Duodenal mucosa (tissue), 2 donors: ENCODE data around the gene PPP2R5E.

ENCODE experiments used
- H3K27ac ChIP-seq: one replicate; pipeline ENCODE4 v1.7.0; 2013; ENCODE audit warnings: low read depth, low read length
- H3K27me3 ChIP-seq, 2 donors: one replicate each; pipeline ENCODE4 v1.7.0; 2013; ENCODE audit warnings: low read length in 2 of 2, control low read depth in 1 of 2; ENCODE audit not compliant: insufficient read depth in 2 of 2, control insufficient read depth in 1 of 2
- H3K36me3 ChIP-seq, 2 donors: one replicate each; pipeline ENCODE4 v1.7.0; 2013; ENCODE audit warnings: low read length in 2 of 2, control low read depth in 1 of 2; ENCODE audit not compliant: insufficient read depth in 2 of 2, control insufficient read depth in 1 of 2
- H3K4me1 ChIP-seq, 2 donors: one replicate each; pipeline ENCODE4 v1.7.0; 2013; ENCODE audit warnings: low read length in 2 of 2, control low read depth in 1 of 2; ENCODE audit not compliant: insufficient read depth in 2 of 2, control insufficient read depth in 1 of 2
- H3K4me3 ChIP-seq, 2 donors: one replicate each; pipeline ENCODE4 v1.7.0; 2013; ENCODE audit warnings: low read length in 2 of 2, low read depth in 1 of 2
- H3K9ac ChIP-seq, 2 donors: one replicate each; pipeline ENCODE4 v1.7.0; 2013; ENCODE audit warnings: low read length in 2 of 2, low read depth in 1 of 2
- H3K9me3 ChIP-seq, 2 donors: one replicate each; pipeline ENCODE4 v1.7.0; 2013; ENCODE audit warnings: low read length in 2 of 2, control low read depth in 1 of 2; ENCODE audit not compliant: control insufficient read depth in 1 of 2

The PPP2R5E gene

DNA sequence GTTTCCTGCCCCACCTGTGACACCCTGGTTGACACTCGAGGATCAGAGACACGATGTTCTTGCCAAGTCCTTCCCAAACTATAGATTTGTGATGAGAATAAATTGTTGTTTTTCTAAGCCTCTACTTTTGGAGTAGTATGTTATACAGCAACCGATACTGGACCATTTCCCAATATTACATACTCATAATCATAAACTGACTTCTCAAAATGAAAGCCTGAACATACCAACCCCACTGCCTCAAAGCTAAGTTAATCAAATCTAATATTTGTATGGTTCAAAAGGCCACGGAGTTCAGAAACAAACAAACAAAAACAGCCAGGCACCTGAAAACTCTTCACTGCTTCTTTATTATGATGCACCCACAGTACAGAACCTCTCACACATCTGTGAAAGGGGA is 172.1 kb downstream of the PPP2R5E start:
- no peaks in the 10 kb centered on the region for H3K4me1 ChIP-seq
- peaks cover 0 to 13% of the 10 kb centered on the region in 2 donors for H3K36me3 ChIP-seq
- H3K9ac ChIP-seq, result no peak overlapping the region
- no peak overlapping the region for H3K4me3 ChIP-seq
- H3K9me3 ChIP-seq, result no peaks in the 10 kb centered on the region
- no peak overlapping the region for H3K27ac ChIP-seq
- H3K27me3 ChIP-seq, result no peaks in the 10 kb centered on the region

DNA sequence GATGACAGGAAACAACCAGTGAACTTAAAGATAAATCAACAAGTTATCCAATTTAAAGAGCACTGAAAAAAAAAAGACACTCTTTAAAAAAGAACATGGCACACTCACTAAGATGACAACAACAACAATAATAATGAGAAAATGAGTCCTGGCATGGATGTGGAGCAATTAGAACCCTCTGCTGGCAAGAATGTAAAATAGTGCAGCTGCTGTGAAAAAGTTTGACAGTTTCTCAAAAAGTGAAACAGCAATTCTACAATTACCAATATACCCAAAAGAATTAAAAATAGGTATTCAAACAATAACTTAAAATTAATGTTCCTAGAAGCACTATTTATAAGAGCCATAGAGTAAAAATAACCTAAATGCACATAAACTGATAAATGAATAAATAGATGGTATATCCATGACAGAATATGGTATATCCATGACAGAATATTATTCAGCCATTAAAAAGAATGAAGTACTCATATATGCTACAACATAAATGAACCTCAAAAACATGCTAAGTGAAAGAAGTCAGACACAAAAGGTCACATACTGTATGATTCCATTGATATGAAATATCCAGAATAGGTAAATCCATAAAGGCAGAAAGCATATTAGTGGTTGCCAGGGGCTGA is 175.3 kb downstream of the PPP2R5E start:
- no peak overlapping the region for H3K9ac ChIP-seq
- no peak overlapping the region for H3K27ac ChIP-seq
- H3K4me1 ChIP-seq, result no peaks in the 10 kb centered on the region
- no peaks in the 10 kb centered on the region for H3K9me3 ChIP-seq
- H3K27me3 ChIP-seq, result no peaks in the 10 kb centered on the region
- H3K4me3 ChIP-seq, result no peak overlapping the region
- peaks cover 0 to 2% of the 10 kb centered on the region in 2 donors for H3K36me3 ChIP-seq

DNA sequence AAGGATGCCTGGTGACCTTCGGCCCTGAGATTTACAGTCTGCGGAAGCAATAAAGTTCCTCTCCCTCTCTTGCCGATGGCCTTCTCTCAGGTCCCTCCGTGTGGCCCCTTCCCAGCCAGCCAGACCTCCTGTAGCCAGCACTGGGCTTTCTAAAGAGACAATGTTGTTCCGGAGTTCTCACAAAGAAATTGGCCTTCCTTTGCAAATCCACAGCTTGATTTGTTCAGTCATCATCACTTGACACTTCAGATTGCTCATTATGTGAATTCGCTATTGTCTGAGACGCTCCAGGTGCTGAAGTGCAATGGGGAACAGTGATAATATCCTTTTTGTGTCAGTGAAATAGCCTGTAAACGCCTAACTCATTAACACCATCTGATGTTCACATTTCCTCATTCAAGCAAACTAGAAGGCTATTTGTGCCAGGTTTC is 180.8 kb downstream of the PPP2R5E start:
- H3K4me1 ChIP-seq, result no peaks in the 10 kb centered on the region
- no peak overlapping the region for H3K27ac ChIP-seq
- no peaks in the 10 kb centered on the region for H3K27me3 ChIP-seq
- no peaks in the 10 kb centered on the region for H3K36me3 ChIP-seq
- no peak overlapping the region for H3K9ac ChIP-seq
- H3K4me3 ChIP-seq, result peak overlapping the region in 1 of 2 donors; percentile 30
- H3K9me3 ChIP-seq, result no peaks in the 10 kb centered on the region

DNA sequence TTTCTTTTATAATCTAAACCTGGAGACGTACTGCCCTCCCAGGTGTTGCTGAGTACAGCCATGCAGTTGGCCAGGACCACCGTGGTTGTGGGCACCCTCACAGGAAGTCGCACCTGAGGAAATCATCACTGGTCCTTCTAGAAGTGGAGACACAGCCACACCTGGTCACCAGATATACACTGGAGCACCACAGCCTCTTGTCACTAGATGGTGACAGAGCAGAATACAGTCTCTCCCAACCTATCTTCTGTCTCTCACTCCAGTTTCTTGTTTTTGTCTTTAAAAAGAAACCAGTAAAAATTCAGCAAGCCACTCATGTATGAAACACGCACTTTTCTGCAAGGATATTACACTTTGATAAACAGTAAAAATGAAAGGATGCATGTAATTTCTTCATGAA is 181.4 kb downstream of the PPP2R5E start:
- Histone ChIP-seq H3K9me3 (no peaks in the 10 kb centered on the region), H3K9ac (no peak overlapping the region), H3K36me3 (no peaks in the 10 kb centered on the region), H3K4me1 (no peaks in the 10 kb centered on the region), H3K4me3 (no peak overlapping the region), H3K27ac (no peak overlapping the region), H3K27me3 (no peaks in the 10 kb centered on the region)

DNA sequence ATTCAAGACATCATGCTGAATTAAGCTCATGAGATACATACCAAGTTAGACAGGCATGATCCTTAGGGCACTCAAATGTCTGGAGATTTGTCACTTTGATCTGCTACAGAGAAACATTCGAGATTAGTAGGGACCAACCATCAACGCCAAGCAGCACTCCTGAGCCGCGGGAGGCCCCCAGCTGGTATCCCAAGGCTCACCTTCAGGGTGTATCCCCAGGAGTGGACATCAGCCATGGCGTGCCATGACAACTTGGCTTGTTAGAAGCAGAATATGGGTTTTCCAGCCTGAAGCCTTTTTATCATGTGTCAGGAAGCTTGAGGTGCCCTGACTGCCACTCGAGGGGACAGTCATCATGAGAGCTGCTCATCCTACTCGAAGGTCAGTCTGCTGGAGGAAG is 185.3 kb downstream of the PPP2R5E start:
- H3K4me1 ChIP-seq, result no peaks in the 10 kb centered on the region
- no peaks in the 10 kb centered on the region for H3K27me3 ChIP-seq
- no peak overlapping the region for H3K4me3 ChIP-seq
- H3K36me3 ChIP-seq, result no peaks in the 10 kb centered on the region
- H3K27ac ChIP-seq, result no peak overlapping the region
- no peak overlapping the region for H3K9ac ChIP-seq
- H3K9me3 ChIP-seq, result no peaks in the 10 kb centered on the region

DNA sequence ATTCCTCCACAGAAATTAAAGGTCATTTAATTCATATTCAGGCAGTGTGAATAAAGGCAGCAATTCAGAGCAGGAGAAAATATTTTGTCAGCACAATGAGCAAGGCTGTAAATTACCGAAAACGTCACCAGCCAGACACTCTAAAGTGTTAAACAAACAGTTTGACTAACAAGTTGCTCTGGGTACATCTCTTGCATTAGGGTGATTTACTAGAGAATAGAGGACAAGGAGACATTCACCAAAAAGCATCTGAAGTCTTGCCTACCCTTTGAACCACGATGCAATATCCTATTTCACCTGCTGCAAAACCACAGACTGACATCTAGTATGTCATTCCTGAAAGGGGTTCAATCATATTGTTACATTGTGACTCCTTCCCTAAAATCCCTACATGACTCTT is 197.4 kb downstream of the PPP2R5E start:
- Histone ChIP-seq H3K4me1 (no peaks in the 10 kb centered on the region), H3K9ac (no peak overlapping the region), H3K4me3 (no peak overlapping the region), H3K27me3 (no peaks in the 10 kb centered on the region), H3K27ac (no peak overlapping the region), H3K9me3 (no peaks in the 10 kb centered on the region), H3K36me3 (no peaks in the 10 kb centered on the region)

DNA sequence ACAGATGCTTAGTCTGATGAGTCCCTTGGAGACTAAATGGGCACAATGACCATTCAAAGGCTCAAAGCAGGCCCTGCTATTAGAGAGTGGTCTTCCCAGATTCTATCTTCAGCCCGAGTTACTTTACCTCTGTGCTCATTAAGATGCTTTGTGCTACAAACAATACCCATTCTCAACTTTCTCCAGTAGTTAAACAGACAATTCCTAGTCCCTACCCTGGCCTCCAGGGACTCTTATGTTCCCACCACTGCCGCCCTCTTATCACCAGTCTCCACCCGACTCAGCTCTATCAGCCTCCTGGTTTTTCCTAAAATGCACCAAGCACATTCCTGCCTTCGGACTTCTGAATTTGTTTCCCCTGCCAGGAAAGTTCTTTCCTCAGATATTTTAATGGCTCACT is 198.8 kb downstream of the PPP2R5E start:
- no peaks in the 10 kb centered on the region for H3K27me3 ChIP-seq
- no peak overlapping the region for H3K4me3 ChIP-seq
- H3K9me3 ChIP-seq, result no peaks in the 10 kb centered on the region
- H3K36me3 ChIP-seq, result no peaks in the 10 kb centered on the region
- no peak overlapping the region for H3K27ac ChIP-seq
- no peaks in the 10 kb centered on the region for H3K4me1 ChIP-seq
- H3K9ac ChIP-seq, result no peak overlapping the region

DNA sequence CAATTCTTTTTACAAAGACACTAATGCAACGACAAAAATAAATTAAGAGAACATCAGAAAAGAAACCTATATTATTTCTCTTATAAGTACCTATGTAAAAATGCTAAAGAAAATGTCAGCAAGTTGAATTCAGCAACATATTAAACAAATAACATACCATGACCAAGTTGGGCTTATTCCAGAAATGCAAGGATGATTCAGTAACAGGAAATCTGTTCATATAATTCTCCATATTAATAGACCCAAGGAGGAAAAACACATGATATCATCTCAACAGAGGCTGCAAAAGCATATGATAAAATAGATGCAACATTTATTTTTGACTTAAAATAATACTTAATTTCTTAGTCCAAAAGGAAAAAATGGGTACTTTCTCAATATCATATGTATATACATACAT is 199.3 kb downstream of the PPP2R5E start:
- no peaks in the 10 kb centered on the region for H3K27me3 ChIP-seq
- no peak overlapping the region for H3K27ac ChIP-seq
- H3K9me3 ChIP-seq, result no peaks in the 10 kb centered on the region
- H3K36me3 ChIP-seq, result no peaks in the 10 kb centered on the region
- no peak overlapping the region for H3K9ac ChIP-seq
- no peak overlapping the region for H3K4me3 ChIP-seq
- H3K4me1 ChIP-seq, result no peaks in the 10 kb centered on the region

DNA sequence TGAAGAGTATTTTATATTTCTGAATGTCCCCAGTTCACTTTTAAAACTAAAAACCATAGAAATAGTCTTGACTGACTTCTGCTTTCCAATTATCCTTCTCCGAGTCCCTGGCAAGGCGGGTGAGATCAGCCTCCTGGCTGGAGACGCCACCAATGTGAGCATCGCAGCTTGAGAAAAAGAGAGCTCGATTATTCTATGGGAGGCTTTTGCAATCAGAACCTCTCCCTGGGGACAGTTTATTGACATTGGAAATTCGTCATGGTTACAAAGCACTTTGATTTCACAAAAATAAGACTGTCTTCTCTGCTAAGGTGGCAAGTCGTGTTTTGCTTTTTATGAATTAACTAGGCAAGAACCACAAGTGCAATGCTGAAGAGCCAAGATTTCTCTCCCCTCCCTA is 200.8 kb downstream of the PPP2R5E start:
- Histone ChIP-seq H3K27ac (no peak overlapping the region), H3K36me3 (no peaks in the 10 kb centered on the region), H3K4me3 (no peak overlapping the region), H3K4me1 (no peaks in the 10 kb centered on the region), H3K9me3 (no peaks in the 10 kb centered on the region), H3K27me3 (no peaks in the 10 kb centered on the region), H3K9ac (no peak overlapping the region)

DNA sequence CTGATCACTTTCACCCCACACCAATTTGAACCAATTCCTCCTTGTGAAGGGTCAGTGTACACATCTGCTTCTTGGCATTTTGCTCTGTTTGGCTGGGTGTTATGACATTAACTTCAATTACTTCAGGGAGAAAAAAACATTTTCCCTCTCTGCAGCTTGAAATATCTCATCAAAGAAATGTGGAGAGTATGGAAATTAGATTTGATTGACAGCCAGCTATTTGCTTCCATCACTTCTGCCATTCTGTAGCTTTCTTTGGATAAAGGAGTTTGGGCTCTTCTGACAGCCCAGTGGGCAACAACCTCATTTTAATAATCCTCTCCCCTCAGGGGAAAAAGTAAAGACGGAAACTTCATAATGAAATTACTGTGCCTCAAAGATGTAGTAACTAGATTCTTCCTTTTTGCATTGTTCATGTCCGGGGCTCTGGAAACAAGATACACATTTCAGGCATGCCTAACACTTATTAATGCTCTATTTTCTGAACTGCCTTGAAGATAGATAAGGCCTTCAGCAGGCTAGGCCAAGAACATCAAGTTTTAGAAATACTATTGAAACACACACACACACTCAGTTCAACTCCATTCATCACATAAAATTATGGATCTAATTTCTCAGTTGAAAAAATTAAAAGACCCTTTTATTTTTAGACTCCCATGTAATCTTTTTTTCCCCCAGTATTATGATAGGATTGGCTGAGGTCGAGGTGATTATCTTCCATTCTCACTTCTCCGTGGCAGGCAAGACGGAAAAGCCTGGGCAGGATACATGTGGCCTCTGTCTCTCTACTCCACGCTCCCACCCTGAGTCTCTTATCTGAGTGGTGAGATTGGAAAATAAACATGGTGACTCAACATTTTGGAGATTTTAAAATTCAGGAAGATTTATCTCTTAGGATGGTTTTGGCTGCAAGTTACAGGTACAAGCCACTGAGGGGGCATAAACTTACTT is 214.1 kb downstream of the PPP2R5E start:
- H3K27me3 ChIP-seq, result no peaks in the 10 kb centered on the region
- no peaks in the 10 kb centered on the region for H3K9me3 ChIP-seq
- H3K4me3 ChIP-seq, result no peak overlapping the region
- H3K9ac ChIP-seq, result no peak overlapping the region
- no peaks in the 10 kb centered on the region for H3K4me1 ChIP-seq
- H3K36me3 ChIP-seq, result no peaks in the 10 kb centered on the region
- H3K27ac ChIP-seq, result no peak overlapping the region
